Measurements from ENCODE around the gene PRICKLE2. TPM values are rescaled to one million over a fixed set of nuclear protein-coding genes. Genes with fewer than 3 reads are reported as not detected.

The PRICKLE2 gene
- total RNA-seq, 1 donor from 2014 or later = 7.7 TPM

DNA sequence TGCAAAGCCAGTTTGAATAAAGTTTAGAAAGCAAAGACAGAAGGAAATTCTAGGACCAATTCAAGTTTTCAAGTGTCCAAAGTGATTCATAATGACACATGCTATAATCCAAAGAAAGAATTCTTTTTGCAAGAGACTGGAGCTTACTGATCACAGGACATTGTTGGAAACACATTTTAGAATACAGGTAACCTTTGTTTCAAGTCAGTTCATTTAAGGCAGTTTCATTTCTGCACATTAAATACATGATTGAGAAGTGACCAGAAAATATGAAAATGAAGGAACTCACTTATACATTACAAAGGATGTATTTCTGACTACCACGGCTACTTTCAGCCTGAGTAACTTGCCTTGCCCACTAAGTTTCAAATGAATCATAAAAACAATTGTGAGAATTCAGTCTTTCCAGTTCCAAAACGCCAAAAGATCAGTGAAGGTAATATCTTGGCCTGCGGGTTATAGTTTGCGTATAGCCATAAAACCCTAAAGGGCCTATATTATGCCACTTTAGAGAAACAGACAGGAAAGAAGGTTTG lies 48.7 kb downstream of the PRICKLE2 start:
- intact Hi-C loops (cut with DNase I) = no loop called here
- DNase-seq (ENCODE audit: missing footprints) = no peak
- no peak for ATAC-seq

DNA sequence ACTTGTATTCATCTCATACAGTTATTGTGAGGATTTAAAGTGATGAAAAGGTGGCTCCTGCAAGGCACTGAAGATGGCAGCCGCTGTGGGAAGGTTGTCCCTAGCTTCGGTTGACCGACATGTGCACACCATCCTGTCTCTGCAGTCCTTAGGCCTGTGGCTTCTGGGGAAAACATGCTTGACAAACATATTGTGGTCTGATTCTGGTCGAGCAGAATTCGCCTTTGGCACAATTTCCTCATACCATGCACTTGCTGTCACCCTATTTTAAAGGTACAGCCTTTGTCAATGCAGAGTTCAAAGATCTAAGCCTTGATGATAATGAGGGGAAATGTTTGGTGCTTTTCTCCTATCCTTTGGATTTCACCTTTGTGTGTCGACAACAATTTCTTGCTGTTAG lies 50.9 kb downstream of the PRICKLE2 start:
- intact Hi-C loops (cut with DNase I) = no loop called here
- DNase-seq (ENCODE audit: missing footprints) = no peak
- ATAC-seq = no peak

DNA sequence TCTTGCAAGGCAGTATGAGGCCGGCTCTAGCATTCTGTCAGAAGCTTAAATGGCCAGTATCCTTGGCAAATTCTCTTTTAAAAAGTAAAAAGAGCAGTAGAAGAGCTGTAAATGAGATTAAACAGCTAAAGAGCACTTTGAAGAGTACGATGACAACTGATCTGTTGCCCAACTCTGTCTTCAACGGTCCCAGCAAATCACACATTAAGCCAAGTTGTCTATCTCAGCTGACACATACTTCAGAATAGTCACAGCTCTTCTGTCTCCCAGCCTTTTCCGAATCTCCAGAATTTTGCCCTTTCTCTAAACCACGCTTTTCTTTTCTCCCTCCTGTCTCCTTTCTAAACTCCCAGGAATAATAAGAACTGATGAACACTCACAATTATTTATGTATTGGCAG lies 51.7 kb downstream of the PRICKLE2 start:
- ATAC-seq (no peak), DNase-seq (ENCODE audit: missing footprints) (no peak)
- intact Hi-C loops (cut with DNase I) = no loop called here

DNA sequence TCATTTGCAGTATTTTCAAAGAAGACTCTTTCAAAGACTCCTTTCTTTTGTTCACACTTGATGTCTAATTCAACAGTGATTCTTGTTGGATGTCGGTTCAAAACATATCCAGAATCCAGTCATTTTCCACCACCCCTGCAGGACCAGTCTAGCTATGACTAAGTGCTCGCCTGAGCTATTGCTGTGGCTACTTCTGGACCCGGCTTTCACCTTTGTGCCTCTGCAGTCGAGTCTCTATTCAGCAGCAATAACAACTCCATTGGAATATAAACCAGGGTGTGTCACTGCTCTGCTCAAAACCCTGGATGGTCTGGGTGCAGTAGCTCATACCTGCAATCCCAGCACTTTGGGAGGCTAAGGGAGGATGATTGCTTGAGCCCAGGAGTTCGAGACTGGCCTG lies 55.0 kb downstream of the PRICKLE2 start:
- no peak for DNase-seq (ENCODE audit: missing footprints)
- intact Hi-C loops (cut with DNase I) = no loop called here
- no peak for ATAC-seq

DNA sequence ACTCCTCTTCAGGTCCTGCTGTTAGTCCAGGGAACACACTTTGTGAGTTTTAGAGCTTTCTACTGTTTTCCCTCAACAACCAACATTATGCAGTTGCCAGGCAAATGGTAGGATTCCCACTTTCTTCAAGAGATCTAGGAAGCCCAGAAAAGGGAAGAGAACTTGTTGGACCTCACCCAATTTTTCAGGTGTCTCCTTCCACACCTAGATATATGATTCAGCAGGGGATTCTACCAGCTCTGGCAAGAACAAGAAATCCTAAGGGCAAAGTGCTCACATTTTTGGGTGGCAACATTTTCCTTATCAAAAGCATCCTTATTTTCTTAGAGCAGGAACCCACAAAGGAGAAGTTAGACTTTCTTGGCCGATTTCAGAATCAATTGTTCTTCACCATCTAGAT lies 57.4 kb downstream of the PRICKLE2 start:
- intact Hi-C loops (cut with DNase I) = loop anchor here (10.0 kb wide), 1 partner anchor 133 kb away; no protein-coding TSS in a partner anchor
- ATAC-seq (no peak), DNase-seq (ENCODE audit: missing footprints) (no peak)

- intact Hi-C loops (cut with DNase I) = loop anchor here (10.0 kb wide), 1 partner anchor 133 kb away; no protein-coding TSS in a partner anchor
- ATAC-seq = no peak
- no peak for DNase-seq (ENCODE audit: missing footprints)
These were observed 57.9 kb downstream of the PRICKLE2 start for GRCh38 chr3:64167351-64167750.

DNA sequence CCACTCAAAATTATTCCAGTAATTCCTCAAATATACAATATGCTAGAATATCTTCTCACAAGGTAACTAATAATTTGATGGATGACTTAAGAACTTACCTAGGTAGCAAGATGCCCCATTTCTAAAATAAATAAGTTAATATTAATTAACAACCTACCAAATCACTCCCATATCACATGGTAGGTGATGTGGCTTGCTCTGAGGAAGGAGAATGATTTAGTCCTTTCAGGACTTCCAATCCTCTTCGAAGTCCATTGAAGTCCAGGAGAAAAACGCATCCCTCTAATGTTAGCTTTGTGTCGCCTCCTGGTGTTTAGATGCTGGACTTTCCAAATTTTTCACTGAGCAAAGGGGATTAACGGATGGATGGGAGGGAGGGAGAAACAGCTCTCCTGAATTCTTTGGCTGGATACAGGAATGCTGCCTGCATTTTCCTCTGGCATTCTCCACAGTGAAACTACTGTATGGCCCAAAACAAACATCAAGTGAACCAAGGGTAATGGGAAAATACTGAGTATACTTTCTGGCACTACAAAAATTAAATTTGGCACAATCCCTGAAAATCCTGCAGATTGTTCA lies 58.6 kb downstream of the PRICKLE2 start:
- DNase-seq (ENCODE audit: missing footprints) = no peak
- intact Hi-C loops (cut with DNase I) = loop anchor here (10.0 kb wide), 1 partner anchor 132 kb away; no protein-coding TSS in a partner anchor
- peak; percentile 35 for ATAC-seq

DNA sequence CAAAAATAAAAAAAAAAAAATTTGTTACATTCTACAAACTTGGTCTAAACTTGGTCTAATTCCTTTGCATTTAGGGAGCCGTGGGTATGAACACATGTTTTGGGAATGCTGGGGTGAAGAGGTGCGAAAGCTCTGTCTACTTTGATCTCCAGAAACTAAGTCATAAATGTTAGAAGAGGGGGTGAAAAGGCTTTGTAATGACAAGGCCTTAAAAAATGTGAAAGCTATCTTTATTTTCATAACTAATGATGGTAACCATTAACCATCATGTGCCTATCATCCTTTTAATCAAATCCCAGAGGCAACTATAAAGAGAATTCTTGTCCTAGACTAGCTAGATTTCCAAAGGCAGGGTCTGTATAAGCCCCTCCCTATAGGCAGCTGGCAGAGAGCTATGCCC lies 60.9 kb downstream of the PRICKLE2 start:
- ATAC-seq = no peak
- no peak for DNase-seq (ENCODE audit: missing footprints)
- intact Hi-C loops (cut with DNase I) = loop anchor here (10.0 kb wide), 1 partner anchor 130 kb away; no protein-coding TSS in a partner anchor

DNA sequence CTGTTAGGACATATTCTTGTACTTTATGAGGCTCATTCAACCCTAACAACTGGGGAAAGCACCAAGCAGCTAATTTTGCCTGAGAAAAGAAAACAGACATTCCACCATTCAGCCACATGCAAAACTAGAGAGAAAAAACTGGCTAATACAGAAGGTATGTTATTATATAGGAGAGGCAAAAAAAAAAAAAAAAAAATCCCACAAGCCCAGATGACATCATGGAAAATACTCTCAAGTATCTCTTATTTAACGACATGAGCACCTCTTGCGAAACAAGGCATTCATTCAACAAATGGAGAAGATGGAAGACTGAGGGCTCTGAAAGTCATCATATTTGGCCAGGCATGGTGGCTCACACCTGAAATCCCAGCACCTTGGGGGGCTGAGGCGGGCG lies 61.5 kb downstream of the PRICKLE2 start:
- no peak for ATAC-seq
- no peak for DNase-seq (ENCODE audit: missing footprints)
- intact Hi-C loops (cut with DNase I) = loop anchor here (10.0 kb wide), 1 partner anchor 129 kb away; no protein-coding TSS in a partner anchor

DNA sequence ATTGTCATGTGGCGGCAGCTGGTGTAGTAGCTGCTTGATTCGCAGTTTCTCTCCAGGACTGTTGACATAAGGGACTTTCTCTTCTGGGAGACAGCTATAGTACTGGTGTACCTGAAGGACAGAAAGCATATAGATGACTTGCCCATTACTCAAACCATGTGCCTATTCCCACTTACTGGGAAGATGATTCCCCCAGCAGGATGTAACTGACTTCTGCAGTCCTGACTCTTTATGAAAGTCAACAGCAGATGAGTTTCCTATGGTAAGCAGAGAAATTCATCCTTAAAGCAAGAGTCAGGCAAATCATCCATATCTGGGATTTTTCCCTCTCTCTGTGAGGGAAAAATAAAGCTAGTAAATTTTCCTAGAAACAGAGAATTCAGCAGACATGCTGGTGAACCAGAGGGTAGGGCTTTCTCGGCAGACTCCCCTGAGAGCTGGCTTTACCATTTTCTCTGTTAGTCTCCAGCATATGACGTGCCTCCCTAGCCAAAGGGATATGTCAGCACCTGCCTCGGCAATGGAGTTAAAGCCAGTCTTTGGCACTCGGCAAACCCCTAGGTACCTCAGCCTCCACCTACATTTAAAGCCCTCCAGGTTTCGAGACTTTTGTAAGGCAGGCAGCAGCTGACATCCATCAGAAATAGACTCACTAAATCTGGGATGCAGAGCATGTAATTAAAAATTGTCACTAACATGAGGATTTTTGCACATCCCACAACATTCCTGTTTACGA lies 62.1 kb downstream of the PRICKLE2 start:
- intact Hi-C loops (cut with DNase I) = loop anchor here (10.0 kb wide), 1 partner anchor 128 kb away; no protein-coding TSS in a partner anchor
- ATAC-seq (no peak), DNase-seq (ENCODE audit: missing footprints) (no peak)

GRCh38 chr3:64161481-64161952 lies 63.7 kb downstream of the PRICKLE2 start:
- intact Hi-C loops (cut with DNase I) = loop anchor here (10.0 kb wide), 1 partner anchor 127 kb away; no protein-coding TSS in a partner anchor
- no peak for ATAC-seq
- DNase-seq (ENCODE audit: missing footprints) = no peak

DNA sequence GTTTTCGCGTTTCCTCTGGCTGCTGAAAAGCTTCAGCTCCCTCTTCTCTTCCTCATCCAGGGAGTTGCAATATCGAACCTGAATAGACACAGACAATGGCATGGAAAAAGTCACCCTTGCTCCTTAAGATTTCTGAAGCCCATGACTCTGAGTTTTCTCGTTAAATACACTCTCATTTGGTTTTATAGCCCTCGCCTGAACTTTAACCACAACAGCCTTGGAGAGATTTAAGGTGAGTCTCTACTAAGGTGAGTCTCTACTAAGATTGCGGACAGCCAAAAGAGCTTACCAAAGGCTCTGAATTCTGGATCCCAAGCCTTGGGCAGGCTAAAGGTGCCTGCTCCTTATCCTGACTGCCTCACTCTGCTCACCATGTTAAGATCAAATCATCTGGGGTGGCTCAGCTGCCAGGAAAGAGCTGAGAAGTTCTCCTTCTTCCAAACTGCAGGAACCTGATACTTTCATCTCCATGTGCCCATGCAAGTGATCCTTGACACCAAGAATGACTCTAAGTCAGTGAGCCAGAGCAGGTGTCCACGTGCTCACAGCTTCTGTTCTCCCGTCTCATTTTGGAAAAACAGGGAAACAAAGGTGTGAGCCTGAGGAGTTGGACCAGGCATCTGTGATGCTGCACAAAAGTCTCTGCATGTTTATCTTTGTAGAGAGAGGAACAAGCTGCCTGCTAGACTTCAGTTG lies 65.1 kb downstream of the PRICKLE2 start:
- no peak for ATAC-seq

GRCh38 chr3:64158334-64158733 lies 66.9 kb downstream of the PRICKLE2 start:
- DNase-seq (ENCODE audit: missing footprints) = no peak
- ATAC-seq = no peak
- intact Hi-C loops (cut with DNase I) = no loop called here

More for the DNA sequence above, 65.1 kb downstream of the PRICKLE2 start:
- intact Hi-C loops (cut with DNase I) = loop anchor here (10.0 kb wide), 1 partner anchor 125 kb away; no protein-coding TSS in a partner anchor
- no peak for DNase-seq (ENCODE audit: missing footprints)

DNA sequence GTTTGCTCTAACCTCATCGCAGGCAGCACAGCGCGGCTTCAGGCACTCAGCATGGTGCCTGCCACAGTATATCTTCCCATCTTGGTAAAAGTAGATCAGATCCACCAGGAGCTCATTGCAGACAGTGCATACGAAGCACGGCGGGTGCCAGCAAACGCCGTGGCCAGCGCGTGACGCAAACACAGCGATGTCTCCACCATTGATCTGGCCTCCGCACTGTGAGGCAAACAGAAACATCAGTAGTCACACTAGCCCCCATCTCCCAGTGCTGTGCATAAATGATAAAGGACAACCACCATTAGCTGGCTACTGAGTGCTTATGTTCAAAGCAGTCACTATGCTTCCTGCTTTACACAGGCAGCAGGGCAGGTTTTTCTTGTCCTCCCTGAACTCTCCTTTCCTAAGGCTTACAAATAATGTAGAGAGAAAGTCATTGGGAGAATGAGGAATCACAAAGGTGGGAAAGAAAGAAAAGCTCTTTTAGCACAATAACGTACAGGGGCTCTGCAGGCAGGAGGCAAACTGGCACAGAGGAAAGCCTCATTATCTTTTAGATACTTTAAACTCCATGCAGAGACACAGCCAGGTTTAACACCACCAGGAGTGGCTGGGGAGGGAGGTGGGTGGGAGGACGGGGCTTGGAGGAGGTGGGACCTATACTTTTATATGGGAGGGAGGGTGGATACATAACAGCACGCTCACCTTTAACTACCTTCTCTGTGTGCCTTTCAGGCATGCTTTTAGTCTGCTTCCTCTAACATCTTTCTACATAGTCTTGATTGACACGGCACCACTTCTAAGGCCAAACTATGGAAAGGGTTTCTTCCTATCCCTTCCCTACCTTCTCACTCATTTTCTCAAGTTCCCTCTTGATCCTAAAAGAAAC lies 67.9 kb downstream of the PRICKLE2 start:
- ATAC-seq = no peak

DNA sequence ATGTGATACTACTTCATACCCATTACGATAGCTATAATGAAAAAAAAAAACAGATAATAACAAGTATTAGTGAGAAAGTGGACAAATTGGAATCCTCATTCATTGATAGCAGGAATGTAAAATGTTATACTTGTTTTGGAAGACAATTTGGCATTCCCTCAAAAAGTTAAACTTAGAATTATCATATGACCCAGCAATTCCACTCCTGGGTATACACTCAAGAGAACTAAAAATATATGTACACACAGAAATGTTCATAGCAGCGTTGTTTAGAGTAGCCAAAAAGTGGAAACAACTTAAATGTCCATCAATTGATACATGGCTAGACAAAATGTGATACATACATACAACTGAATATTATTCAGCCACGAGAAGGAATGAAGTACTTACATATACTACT lies 69.9 kb downstream of the PRICKLE2 start:
- no peak for DNase-seq (ENCODE audit: missing footprints)
- intact Hi-C loops (cut with DNase I) = no loop called here
- no peak for ATAC-seq

More for the DNA sequence above, 67.9 kb downstream of the PRICKLE2 start:
- no peak for DNase-seq (ENCODE audit: missing footprints)
- intact Hi-C loops (cut with DNase I) = no loop called here

DNA sequence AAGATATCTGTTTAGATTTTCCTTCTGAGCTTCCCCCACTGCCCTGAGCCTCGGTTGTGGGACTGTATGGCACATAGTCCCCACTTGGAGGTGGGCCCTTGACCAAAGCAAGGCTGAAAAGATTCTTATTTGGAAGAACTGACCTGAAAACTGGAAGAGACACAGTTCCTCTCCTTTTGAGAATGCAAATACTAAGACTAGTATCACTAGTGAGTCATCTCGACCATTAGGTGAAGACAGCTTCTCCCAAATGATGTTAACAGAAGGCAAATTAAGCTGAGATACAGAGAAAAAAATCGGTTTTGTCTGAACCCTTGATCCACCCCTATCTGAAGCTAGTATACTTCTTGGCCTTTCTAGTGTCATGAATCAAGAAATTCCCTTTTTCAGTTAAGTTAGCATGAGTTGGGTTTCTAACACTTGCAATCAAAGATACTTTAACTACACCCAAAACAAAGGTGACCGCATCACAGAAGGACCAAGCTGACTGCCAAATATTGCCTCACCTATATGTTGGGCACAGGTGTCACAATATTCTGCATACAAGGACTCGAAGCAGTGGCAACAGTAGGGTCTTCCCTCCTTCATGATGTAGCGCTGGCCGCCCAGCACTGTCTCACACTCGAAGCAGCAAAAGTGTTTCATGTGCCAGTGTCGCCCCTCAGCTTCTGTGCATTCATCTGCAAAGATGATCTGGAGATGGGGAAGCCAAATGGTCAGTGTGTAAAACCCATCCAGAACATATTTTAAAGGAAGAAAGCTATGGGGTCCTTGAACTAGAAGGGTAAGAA lies 72.4 kb downstream of the PRICKLE2 start:
- ATAC-seq (no peak), DNase-seq (ENCODE audit: missing footprints) (no peak)
- intact Hi-C loops (cut with DNase I) = loop anchor here (5.0 kb wide), 1 partner anchor 114 kb away; no protein-coding TSS in a partner anchor

DNA sequence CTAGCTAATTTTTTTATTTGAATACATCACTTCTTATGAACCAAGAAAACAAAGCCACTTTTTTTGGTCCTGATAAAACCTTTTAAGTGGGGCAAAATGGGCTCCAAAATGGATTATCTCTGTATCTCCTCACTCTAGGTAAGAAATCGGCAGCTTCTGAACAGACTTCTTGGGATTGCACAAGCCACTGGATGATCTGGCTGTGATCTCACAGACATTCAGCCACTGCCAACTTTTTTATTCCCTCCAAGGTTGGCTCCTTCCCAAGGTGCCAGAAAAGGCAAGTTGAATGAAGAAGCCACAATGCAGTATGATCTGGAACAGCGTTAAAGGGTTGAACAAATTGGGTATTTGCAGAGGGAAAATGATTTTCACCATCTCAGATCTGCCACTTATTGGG lies 73.2 kb downstream of the PRICKLE2 start:
- ATAC-seq (no peak), DNase-seq (ENCODE audit: missing footprints) (no peak)
- intact Hi-C loops (cut with DNase I) = loop anchor here (5.0 kb wide), 1 partner anchor 115 kb away; no protein-coding TSS in a partner anchor

Data from Right ventricle myocardium inferior (tissue), 1 donor.